Measurements from ENCODE around the gene DDO.

The DDO gene

DNA sequence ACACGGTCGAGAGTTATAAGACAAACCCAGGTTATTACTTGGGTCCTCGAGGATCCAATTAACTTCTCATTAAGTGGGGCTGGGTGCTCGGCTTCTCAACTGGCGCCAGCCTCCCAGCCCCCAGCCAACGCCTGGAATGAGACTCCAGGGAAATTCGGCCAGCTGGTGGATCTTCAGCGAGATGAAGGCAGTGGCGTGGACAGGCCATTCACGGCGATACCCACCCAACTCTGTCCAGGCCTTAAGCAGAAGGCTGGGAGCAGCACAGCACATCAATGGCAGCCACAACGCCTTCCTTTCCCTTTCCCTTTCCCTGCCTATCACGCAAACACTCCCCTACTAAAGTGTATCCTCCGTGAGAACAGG lies 58.1 kb downstream of the DDO start:
- H3K4me3 ChIP-seq (ENCODE audit: low read depth, low read length), result no peak overlapping the region
- DNase-seq (ENCODE audit: low read depth), result no peak
- TF ChIP-seq, protein P1, sequence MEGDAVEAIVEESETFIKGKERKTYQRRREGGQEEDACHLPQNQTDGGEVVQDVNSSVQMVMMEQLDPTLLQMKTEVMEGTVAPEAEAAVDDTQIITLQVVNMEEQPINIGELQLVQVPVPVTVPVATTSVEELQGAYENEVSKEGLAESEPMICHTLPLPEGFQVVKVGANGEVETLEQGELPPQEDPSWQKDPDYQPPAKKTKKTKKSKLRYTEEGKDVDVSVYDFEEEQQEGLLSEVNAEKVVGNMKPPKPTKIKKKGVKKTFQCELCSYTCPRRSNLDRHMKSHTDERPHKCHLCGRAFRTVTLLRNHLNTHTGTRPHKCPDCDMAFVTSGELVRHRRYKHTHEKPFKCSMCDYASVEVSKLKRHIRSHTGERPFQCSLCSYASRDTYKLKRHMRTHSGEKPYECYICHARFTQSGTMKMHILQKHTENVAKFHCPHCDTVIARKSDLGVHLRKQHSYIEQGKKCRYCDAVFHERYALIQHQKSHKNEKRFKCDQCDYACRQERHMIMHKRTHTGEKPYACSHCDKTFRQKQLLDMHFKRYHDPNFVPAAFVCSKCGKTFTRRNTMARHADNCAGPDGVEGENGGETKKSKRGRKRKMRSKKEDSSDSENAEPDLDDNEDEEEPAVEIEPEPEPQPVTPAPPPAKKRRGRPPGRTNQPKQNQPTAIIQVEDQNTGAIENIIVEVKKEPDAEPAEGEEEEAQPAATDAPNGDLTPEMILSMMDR (IDR thresholded peaks at IDR 0.05; ENCODE audit: insufficient read depth, low read depth, low read length, missing control alignments), result no peak

DNA sequence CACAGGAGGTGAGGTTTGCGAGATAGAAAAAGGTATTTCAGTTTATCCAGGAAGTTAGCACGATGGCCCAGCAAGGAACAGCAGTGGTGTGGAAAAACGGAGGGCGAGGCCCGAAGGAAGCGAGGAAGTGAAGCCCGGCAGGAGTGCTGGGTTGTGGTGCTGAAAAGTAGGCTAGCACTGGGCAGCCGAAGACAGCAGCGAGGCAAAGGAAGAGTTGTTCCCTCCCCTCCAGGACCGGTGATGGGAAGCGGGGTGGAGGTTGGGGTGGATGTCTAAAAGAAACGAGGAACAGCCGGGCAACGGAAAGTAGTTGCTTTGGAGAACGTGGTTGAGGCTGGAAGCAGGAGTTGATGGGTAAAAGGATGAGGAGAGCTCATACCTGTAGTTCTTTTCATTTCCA lies 58.6 kb downstream of the DDO start:
- H3K4me3 ChIP-seq (ENCODE audit: low read depth, low read length), result no peak overlapping the region
- DNase-seq (ENCODE audit: low read depth), result no peak

DNA sequence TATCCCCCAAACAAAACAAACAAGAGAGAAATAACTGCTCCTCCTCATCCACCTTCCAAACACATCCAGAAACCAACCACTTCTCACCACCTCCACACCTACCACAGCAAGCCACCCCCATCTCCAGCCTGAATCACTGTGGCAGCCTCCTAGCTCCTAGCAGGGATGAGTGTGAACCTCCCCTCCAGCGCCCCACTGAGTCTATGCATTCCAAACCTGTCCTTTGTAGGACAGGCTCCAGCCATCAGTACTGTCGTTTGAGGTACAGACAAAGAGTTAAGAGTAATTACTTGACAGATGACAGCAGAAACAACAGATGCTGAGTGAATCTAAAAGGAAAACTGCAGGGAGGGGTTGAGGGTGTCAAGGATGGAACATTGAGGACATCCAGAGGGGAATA lies 59.6 kb downstream of the DDO start:
- DNase-seq (ENCODE audit: low read depth), result no peak
- H3K4me3 ChIP-seq (ENCODE audit: low read depth, low read length), result no peak overlapping the region
- TF ChIP-seq, protein P1 (IDR thresholded peaks at IDR 0.05; ENCODE audit: insufficient read depth, low read depth, low read length, missing control alignments), result no peak

More for the DNA sequence above, 58.6 kb downstream of the DDO start:
- TF ChIP-seq, protein P1 (IDR thresholded peaks at IDR 0.05; ENCODE audit: insufficient read depth, low read depth, low read length, missing control alignments), result no peak

DNA sequence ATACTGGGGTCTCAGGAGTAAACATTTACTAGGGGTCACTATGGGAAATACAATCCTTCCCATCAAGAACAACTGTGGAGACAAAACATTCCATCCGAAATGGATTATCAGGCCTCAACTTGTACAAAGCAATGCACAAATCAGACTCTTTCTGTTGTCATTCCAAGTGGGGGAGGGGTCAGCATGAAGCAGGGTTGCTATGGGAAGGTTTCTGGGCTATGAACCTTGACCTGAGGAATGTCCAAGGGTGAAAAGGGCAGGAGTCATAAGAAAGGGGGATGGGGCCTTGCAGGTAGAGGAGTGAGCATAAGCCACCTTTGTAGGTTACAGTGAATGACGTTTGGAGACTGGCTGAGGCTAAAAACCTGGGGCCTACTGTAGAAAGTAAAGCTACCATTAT lies 60.4 kb downstream of the DDO start:
- DNase-seq (ENCODE audit: low read depth), result no peak
- TF ChIP-seq, protein P1 (IDR thresholded peaks at IDR 0.05; ENCODE audit: insufficient read depth, low read depth, low read length, missing control alignments), result no peak
- H3K4me3 ChIP-seq (ENCODE audit: low read depth, low read length), result no peak overlapping the region

DNA sequence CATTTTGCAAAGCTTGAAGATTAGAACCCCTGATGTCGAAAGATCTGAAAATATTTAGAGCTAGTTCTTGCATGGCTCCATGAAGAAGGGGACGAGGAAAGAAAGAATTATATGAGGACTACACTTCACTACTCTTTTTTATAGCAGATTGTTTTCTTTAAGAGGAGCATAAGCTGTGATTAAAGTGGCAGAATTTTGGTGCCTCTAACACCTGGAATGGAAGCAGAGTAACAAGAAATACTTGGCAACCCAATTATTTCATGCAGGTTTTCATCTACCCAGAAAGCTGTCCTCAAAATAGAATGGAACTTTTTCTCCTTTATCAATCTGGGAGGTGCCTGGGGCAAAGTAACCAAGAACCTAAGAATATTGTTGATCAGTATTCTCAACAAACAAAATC lies 61.2 kb downstream of the DDO start:
- TF ChIP-seq, protein P1 (IDR thresholded peaks at IDR 0.05; ENCODE audit: insufficient read depth, low read depth, low read length, missing control alignments), result no peak
- H3K4me3 ChIP-seq (ENCODE audit: low read depth, low read length), result no peak overlapping the region
- no peak for DNase-seq (ENCODE audit: low read depth)

DNA sequence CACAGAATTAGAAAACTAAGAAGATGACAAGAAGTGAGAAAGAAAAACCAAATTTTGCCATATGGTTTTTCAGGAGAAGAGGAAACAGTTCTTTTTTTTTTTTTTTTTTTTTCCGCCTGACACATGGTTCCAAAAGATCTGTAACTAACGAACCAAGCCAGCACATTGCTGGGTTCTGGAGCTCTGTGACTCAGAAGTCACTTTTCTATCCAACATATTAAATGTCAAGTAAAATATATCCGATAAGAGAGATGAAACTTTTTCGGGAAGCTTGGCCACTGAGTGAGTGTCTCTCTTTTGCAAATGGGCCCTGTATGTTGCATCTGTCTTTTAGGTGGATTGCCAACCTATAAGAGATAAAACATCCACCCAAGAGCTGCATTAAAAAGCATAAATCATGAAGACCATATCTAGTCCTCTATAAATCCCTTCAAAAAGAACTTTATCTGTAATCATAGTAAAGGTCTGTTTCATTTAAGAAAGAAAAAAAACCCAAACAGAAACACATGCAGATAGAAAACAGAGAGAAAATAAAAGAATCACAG lies 61.8 kb downstream of the DDO start:
- no peak overlapping the region for H3K4me3 ChIP-seq (ENCODE audit: low read depth, low read length)
- TF ChIP-seq, protein P1 (IDR thresholded peaks at IDR 0.05; ENCODE audit: insufficient read depth, low read depth, low read length, missing control alignments), result no peak
- no peak for DNase-seq (ENCODE audit: low read depth)

DNA sequence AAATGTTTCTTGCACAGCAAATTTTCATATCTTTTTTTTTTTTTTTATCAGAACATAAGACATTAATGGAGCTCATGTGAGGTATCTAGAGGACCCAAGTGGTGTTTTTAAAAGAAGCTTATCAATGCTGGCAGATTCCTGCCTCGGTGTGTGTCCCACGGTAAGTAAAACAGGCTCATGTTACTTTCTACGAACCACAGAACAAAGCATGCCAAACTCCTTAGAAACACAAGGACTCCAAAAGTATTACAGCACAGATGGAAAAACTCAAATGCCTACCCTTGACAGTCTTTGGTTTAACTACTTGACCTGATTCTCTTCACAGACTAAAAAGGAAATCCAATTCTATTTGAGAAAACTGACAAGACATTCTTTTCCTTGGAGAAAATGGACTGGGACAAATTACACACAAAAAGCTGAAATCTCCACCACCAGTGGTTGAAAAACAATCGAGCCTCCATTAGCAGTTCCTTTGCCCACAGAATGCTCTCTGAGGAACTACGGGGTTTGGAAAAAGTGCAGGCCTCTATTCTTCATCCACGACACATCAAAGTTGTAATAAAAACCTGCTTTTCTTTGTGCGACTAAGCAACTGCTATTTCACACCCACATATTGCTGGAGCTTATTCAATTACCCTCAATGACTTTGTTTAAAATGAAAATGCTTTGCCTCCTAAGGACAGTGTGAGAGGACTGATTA lies 62.7 kb downstream of the DDO start:
- DNase-seq (ENCODE audit: low read depth), result no peak
- H3K4me3 ChIP-seq (ENCODE audit: low read depth, low read length), result no peak overlapping the region
- TF ChIP-seq, protein P1 (IDR thresholded peaks at IDR 0.05; ENCODE audit: insufficient read depth, low read depth, low read length, missing control alignments), result no peak
